ENCODE measurements around the gene KLK8.
"Not testable (repeated sequence)": the region's sequence is repeated elsewhere in the genome, so short reads cannot be mapped to it uniquely, and the experiment has no call there.

KLK8 gene

DNA sequence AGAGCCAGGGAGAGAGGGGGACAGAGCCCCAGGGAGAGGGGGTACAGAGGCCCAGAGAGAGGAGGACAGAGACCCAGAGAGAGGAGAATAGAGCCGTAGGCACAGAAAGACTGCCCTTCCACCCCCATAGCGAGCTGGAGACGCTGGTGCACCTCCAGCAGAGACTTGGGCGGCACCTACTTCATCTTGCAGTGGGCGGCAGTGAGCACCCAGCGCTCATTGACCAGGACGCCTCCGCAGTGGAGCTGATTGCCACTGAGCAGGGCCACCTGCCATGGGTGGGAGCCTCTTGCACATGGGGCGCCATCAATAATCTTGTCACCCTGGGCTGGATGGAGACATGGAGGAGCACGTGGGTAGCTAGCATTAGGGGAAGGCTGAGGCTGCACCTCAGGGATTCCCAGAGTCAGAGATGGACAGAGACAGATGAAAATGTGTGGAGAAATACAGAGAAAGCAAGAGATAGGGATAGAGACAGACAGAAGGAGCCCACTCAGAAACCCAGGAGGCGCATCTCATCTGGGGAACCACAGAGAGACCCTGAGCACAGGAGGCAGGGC lies 19.7 kb downstream of the KLK8 start:
- DNase-seq = no peak

DNA sequence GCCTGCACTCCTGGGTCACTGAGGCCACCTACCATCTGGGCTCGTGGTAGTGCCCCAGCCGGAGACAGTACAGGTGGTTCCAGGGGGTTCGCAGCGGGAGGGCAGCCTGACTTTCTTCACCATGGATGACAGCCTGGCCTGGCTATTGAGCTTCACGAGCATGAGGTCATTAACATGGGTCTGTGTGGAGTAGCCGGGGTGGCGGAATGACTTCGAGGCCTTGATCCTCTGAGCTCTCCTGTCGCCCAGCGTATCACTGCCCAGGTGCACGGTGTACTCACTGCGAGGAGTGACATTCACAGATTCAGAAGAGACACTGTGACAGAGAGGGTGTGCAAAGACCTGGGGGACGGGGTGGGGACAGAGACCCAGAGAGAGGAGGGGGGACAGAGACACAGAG lies 21.2 kb downstream of the KLK8 start:
- no peak for DNase-seq

DNA sequence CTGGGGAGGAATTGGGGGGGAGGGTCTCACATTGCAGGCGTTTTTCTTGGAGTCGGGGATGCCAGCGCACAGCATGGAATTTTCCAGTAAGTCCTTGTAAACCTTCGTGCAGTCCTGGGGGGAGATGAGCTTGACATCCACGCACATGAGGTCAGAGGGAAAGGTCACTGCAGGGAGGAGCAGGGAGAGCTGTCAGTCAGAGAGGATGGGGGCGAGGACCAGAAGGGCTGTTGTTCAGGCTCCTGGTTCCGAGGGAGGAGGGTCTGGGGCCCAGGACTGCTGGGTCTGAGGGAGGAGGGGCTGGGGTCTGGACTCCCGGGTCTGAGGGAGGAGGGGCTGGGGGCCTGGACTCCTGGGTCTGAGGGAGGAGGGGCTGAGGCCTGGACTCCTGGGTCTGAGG lies 21.6 kb downstream of the KLK8 start:
- no peak for DNase-seq

DNA sequence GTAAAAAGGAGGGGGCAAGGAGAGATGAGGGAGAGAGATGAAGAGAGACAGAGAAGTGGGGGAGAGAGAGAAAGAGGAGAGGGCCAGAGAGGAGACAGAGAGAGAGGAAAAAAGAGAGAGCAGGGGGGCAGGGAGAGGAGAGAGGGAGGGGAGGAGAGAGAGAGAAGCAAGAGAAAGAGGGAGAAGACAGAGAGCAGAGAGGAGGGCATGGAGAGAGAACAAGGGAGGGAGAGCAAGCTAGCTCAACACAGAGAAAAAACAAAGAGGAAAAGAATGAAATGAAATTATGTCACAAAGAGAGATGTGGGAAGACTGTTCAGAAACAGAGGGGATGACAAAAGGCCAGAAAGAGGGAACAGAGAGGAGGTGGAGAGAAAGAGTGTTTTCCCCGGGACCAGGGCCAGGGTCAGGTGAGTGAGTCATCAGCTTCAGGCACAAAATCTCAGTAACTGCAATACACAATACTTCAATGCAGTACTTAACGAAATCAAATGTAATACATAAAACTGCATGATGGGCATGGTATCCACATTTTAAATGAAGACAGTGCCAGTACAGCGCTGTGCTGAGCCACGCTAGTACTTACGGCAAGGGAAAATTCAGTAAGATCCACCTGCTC lies 22.5 kb downstream of the KLK8 start:
- no peak for DNase-seq

DNA sequence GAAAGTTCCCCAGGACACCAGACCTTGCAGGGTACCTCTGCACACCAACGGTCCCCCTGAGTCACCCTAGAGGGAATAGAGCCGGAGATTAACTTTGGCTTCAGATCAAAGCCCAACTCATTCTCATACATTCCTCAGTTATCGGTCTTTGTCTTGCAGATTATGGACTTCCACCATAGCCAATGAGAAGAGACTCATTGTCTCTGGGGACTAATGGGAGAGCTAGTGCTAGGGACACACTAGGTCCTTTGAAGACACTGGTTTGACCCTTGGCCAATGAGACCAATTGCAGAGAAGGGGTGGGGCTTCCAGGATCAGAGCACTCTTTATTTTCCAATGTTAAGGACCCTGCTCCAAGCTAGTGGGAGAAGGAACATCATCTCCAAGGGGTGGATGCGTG lies 23.8 kb downstream of the KLK8 start:
- no peak for DNase-seq

- DNase-seq = no peak
Measured at GRCh38 chr19:50975766-50976165, 25.6 kb downstream of the KLK8 start.

DNA sequence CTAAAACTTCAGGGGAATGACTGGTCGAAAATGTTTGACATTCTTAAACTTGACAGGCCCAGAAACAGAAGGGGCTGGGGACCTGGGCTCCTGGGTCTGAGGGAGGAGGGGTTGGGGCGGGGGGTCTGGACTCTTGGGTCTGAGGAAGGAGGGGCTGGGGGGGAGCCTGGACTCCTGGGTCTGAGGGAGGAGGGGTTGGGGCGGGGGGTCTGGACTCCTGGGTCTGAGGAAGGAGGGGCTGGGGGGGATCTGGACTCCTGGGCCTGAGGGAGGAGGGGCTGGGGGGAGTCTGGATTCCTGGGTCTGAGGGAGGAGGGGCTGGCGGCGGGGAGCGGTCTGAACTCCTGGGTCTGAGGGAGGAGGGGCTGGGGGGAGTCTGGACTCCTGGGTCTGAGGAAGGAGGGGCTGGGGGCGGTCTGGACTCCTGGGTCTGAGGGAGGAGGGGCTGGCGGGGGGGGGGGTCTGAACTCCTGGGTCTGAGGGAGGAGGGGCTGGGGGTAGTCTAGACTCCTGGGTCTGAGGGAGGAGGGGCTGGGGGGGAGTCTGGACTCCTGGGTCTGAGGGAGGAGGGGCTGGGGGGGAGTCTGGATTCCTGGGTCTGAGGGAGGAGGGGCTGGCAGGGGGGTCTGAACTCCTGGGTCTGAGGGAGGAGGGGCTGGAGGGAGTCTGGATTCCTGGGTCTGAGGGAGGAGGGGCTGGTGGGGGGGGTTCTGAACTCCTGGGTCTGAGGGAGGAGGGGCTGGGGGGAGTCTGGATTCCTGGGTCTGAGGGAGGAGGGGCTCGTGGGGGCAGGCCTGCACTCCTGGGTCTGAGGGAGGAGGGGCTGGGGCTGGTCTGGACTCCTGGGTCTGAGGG lies 26.5 kb downstream of the KLK8 start:
- DNase-seq = no peak

DNA sequence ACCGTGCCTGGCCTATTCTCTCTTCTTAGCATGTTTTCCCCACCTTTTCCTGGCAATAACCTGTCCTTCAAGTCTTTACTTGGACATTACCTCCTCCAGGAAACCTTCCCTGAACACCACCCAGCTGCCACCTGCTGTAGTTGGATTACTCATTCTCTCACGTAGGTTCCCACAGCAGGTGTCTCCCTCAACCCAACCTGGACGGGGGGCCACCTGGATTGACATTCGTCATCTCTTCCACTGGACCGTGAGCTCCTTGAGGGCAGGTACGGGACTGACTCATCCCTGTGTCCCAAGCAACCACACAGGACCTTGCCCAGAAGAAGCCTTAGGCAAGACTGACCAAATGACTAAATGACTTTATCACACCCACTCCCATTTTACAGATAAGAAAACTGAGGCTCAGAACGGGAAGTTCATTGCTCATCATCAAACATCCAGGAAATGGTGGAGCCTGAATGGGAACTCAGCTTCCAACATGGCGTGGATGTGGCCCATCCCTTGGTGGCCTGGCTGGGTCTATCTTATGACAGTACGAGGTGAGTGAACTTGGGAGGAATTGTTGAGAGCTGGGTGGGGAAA lies 28.5 kb downstream of the KLK8 start:
- DNase-seq = no peak

DNA sequence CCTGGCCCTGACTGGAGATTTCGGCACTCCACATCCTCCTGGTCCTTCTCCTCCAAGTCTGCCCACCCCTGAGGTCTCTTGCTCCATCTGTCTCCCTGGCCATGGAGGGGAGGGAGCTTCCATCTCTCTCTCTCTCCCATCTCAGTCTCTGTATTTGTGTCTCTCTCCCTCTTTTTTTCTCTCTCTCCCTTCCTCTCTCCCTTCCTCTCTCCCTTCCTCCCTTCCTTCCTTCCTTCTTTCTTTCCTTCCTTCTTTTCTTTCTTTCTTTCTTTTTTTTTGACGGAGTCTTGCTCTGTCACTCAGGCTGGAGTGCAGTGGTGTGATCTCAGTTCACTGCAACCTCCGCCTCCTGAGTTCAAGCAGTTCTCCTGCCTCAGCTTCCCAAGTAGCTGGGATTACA lies 31.6 kb downstream of the KLK8 start:
- DNase-seq = not testable (repeated sequence)

GRCh38 chr19:50969413-50969760 lies 32.0 kb downstream of the KLK8 start, which contains the start of gene KLK6:
Gene KLK6 (minus strand): TSS chr19:50969591. CDS start chr19:50968104, 1,487 bp downstream.
- no peak for DNase-seq

DNA sequence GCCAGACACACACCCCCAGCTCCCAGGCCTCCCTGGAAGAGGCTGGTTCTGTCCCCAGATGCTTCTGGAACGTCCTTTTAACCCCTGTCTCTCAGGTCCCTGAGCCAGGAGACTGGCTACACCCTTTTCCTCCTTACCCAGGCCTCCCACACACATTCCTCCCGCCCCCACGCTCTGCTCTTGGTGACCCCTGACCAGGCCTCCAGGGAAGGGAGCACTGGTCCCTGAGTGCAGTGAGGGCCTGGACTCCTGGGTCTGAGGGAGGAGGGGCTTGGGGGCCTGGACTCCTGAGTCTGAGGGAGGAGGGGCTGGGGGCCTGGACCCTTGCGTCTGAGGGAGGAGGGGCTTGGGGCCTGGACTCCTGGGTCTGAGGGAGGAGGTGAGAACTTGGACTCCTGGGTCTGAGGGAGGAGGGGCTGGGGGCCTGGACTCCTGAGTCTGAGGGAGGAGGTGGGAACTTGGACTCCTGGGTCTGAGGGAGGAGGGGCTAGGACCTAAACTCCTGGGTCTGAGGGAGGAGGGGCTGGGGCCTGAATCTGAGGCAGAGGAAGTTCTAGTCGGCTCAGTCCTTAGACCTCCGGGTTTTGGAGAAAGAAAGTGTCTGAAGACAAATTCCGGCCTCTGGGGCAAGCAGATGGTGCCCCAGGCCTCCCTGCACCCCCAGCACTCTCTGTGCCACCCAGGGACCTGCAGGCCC lies 32.5 kb downstream of the KLK8 start:
- no peak for DNase-seq

DNA sequence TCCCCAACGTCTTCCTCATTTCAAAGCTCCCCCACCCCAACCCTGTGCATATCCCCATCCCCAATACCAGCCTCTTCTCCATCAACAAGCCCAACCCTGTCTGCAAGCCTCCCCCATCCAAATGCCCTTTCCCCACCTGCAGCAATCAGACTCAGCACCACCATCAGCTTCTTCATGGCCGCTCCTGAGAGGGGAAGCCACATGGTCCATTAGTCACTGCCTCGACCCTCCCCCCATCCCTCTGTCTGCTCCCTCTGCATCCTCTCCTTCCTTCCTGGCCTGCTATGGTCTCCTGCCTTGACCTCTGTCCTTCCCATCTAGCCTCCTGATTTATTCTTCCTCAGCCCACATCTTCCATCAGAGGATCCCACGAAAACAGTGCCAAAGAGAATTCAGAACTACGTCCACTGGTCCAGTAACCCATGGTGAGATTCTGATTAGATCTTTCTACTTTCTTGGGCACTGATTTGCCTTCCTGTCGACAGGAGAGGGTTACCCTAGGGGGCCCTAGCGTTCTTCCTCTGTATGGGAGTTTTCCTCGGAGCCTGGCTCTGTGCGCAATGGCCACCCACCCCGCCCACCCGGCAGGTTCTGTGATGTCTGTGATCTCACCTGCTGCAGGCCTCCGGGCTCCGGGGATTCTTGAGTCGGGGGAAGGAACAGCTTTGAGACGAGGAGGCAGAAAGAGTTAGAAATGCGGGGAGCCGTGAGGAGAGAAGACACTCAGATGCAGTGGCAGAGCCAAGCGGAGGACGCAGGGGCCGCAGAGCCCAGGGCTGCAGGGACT lies 33.3 kb downstream of the KLK8 start:
- no peak for DNase-seq

- DNase-seq = no peak
Measured at GRCh38 chr19:50964266-50964665, 37.1 kb downstream of the KLK8 start.

GRCh38 chr19:50963381-50963780 lies 38.0 kb downstream of the KLK8 start:
- DNase-seq = no peak

DNA sequence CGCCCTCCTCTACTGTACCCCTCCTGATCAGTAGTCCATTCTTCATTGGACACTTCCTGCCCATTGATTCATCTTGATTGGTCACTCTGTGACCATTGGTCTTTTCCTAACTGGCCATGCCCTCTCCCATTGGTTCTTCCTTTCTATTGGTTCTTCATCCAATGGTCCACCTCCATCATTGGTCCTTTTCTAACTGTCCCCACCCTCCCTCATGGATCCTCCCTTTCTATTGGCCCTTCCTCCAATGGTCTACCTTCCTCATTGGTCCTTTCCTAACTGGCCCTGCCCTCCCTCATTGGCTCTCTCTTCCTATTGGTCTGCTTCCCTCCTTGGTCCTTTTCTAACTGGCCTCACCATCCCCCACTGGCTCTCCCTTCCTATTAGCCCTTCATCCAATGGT lies 39.2 kb downstream of the KLK8 start:
- no peak for DNase-seq

DNA sequence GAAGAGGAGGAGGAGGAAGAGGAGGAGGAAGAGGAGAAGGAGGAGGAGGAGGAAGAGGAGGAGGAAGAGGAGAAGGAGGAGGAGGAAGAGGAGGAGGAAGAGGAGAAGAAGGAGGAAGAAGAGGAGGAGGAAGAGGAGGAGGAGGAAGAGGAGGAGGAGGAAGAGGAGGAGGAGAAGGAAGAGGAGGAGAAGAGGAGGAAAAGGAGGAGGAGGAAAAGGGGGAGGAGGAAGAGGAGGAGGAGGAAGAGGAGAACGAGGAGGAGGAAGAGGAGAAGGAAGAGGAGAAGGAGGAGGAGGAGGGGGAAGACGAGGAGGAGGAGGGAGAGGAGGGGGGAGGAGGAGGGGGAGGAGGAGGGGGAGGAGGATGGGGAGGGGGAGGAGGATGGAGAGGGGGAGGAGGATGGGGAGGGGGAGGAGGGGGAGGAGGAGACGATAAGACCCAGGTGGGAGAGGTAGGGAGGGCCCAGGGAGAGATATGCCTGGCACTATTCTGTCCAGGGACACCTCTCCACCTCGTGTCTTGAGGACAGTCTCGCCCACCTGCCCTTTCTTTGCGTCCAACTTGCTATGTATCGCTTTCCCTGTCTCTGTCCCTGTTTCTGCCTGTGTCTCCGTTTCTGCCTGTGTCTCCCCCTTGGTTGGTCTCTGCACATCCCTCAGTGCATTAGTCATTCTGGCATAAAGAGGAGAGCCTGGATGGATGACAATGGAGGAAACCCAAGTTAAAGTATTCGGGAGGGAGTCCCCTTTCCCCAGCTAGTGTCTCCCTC lies 41.5 kb downstream of the KLK8 start:
- peak in 1 of 5 experiments; percentile 6 for DNase-seq

DNA sequence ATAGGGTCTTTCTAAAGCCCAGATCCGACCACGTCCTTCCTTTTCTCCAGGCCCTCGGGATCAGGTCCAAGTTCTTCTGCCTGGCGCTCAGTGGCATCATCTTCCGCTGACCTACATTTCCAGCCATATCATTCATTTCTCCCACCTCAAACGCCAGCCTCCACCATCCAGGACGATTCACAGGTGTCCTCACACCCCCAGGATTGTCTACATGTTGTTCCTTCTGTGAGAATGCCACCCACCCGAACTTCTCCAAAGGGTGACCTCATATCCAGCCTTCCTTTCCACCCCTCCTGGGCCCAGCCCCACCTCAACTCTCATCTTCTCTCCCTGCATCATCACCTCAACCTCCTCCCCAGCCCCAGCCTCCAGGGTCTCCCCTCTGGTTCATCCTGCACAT lies 43.8 kb downstream of the KLK8 start:
- DNase-seq = no peak

DNA sequence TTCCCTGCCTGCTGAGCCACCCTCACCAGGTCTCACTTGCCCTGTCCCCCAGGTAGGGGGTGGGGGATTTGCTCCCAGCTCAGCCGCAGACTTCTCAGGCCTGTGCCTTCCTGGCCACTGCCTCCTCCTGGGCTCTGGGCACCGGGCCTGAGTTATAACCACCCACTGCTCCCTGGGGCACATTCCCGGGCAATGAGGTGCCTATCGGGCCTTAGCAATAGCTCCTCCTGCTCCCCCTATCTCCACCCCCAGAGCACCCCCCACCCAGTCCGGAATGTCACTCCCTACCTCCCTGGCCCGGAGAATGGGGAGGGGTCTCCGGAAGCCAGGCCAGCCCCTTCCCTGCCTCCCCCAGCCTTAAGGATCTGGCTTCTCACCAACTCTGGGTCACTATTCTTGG lies 48.5 kb downstream of the KLK8 start, which contains the start of gene KLK5:
Gene KLK5 (minus strand): TSS at position 129 of the 400 bp plus-strand sequence. CDS start 381 bp downstream, outside the sequence.
- DNase-seq = no peak

- no peak for DNase-seq
Measured at GRCh38 chr19:50949861-50950260, 51.5 kb downstream of the KLK8 start.

GRCh38 chr19:50947123-50947522 lies 54.3 kb downstream of the KLK8 start:
- no peak for DNase-seq
